KMS-11 (cell line): ENCODE measurements around the gene ALDH2.
"Not testable (repeated sequence)": the region's sequence is repeated elsewhere in the genome, so short reads cannot be mapped to it uniquely, and the experiment has no call there.

ENCODE experiments used
- H2AFZ ChIP-seq: fragments of 200-600 bp; sonication (generic); 2 replicates; pipeline ENCODE4 v1.6.1; 2016; ENCODE audit warnings: antibody characterized with exemption, mixed run types, low read depth
- H3K27ac ChIP-seq: fragments of 200-600 bp; sonication (generic); 2 replicates; pipeline ENCODE4 v1.6.1; 2016; ENCODE audit warnings: mild to moderate bottlenecking, mixed run types
- H3K27me3 ChIP-seq: fragments of 200-600 bp; sonication (generic); 2 replicates; pipeline ENCODE4 v1.6.1; 2017; ENCODE audit warnings: mild to moderate bottlenecking, low read depth, mixed run types, moderate library complexity; ENCODE audit not compliant: insufficient read depth
- H3K36me3 ChIP-seq: fragments of 200-600 bp; sonication (generic); 2 replicates; pipeline ENCODE4 v1.6.1; 2017; ENCODE audit warnings: mild to moderate bottlenecking, mixed run types; ENCODE audit not compliant: insufficient read depth
- H3K4me1 ChIP-seq: fragments of 200-600 bp; sonication (generic); 2 replicates; pipeline ENCODE4 v1.6.1; 2016; ENCODE audit warnings: mild to moderate bottlenecking, low read depth, mixed run types; ENCODE audit not compliant: poor library complexity, severe bottlenecking
- H3K4me2 ChIP-seq: fragments of 200-600 bp; sonication (generic); 2 replicates; pipeline ENCODE4 v1.7.0; 2016; ENCODE audit warnings: mild to moderate bottlenecking, mixed run types
- H3K4me3 ChIP-seq: fragments of 200-600 bp; sonication (generic); IDR thresholded peaks from 2 replicates; pipeline ENCODE4 v1.6.1; 2017; ENCODE audit warnings: low read depth, low read length, mixed read lengths; ENCODE audit not compliant: insufficient read depth
- H3K79me2 ChIP-seq: fragments of 200-600 bp; sonication (generic); 2 replicates; pipeline ENCODE4 v1.6.1; 2016; ENCODE audit warnings: low read depth, mixed run types; ENCODE audit not compliant: insufficient read depth
- H3K9ac ChIP-seq: fragments of 200-600 bp; sonication (generic); 2 replicates; pipeline ENCODE4 v1.6.1; 2016; ENCODE audit warnings: mild to moderate bottlenecking, mixed run types
- H4K20me1 ChIP-seq: fragments of 200-600 bp; sonication (generic); 2 replicates; pipeline ENCODE4 v1.6.1; 2016; ENCODE audit warnings: mild to moderate bottlenecking, mixed run types; ENCODE audit not compliant: insufficient read depth
- CTCF ChIP-seq: fragments of 200-600 bp; sonication (generic); conservative IDR thresholded peaks from 2 replicates; pipeline ENCODE4 v1.6.1; 2017; ENCODE audit warnings: low read depth, mild to moderate bottlenecking, antibody characterized with exemption, low read length, moderate library complexity, mixed read lengths

Gene ALDH2

DNA sequence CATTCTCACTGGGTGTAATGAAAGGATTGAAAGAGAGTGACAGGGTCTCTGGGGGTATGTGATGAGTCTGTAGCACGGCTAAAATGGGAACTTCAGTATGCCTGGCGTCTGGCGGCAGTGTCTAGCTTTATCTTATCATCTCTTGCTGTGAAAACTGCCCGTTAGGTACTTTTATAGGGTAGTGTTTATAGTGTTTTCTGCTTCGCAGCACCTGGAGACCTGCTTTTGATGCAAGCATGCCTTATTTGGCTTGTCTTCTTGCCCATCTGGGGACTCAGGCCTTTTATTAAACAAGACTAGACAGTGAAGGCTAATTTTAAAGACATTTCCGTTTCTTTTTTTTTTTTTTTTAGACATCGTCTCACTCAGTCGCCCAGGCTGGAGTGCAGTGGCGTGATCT is 36.3 kb upstream of the ALDH2 start:
- no peak overlapping the region for H2AFZ ChIP-seq
- H3K4me2 ChIP-seq: no peak overlapping the region
- H3K4me3 ChIP-seq: no peak overlapping the region
- no peaks in the 10 kb centered on the region for H3K36me3 ChIP-seq
- no peaks in the 10 kb centered on the region for H4K20me1 ChIP-seq
- H3K4me1 ChIP-seq: no peaks in the 10 kb centered on the region
- TF ChIP-seq CTCF: no peak
- no peak overlapping the region for H3K27ac ChIP-seq
- H3K9ac ChIP-seq: no peak overlapping the region
- no peaks in the 10 kb centered on the region for H3K27me3 ChIP-seq
- H3K79me2 ChIP-seq: no peaks in the 10 kb centered on the region

- H3K27me3 ChIP-seq: no peaks in the 10 kb centered on the region
- TF ChIP-seq CTCF: no peak
- no peak overlapping the region for H2AFZ ChIP-seq
- H4K20me1 ChIP-seq: no peaks in the 10 kb centered on the region
- no peak overlapping the region for H3K4me2 ChIP-seq
- H3K4me1 ChIP-seq: no peaks in the 10 kb centered on the region
- H3K79me2 ChIP-seq: no peaks in the 10 kb centered on the region
- H3K9ac ChIP-seq: no peak overlapping the region
- H3K27ac ChIP-seq: no peak overlapping the region
- no peaks in the 10 kb centered on the region for H3K36me3 ChIP-seq
- H3K4me3 ChIP-seq: no peak overlapping the region
Observed at GRCh38 chr12:111732786-111733185, 33.9 kb upstream of the ALDH2 start.

- Histone ChIP-seq H3K27me3 (no peaks in the 10 kb centered on the region), H3K4me2 (no peak overlapping the region), H3K27ac (no peak overlapping the region), H3K4me1 (no peaks in the 10 kb centered on the region), H3K4me3 (no peak overlapping the region), H4K20me1 (no peaks in the 10 kb centered on the region), H3K36me3 (no peaks in the 10 kb centered on the region), H2AFZ (no peak overlapping the region), H3K79me2 (no peaks in the 10 kb centered on the region), H3K9ac (no peak overlapping the region)
- TF ChIP-seq CTCF: no peak
Observed at GRCh38 chr12:111733340-111733915, 33.3 kb upstream of the ALDH2 start.

GRCh38 chr12:111739524-111739923 is 27.2 kb upstream of the ALDH2 start:
- not testable (repeated sequence) for H3K4me1 ChIP-seq, H3K36me3 ChIP-seq, H3K9ac ChIP-seq, H4K20me1 ChIP-seq, H3K4me2 ChIP-seq, H3K79me2 ChIP-seq, H3K4me3 ChIP-seq, H2AFZ ChIP-seq, H3K27ac ChIP-seq, H3K27me3 ChIP-seq

GRCh38 chr12:111741235-111741812 is 25.4 kb upstream of the ALDH2 start:
- H3K36me3 ChIP-seq: no peaks in the 10 kb centered on the region
- no peak overlapping the region for H3K9ac ChIP-seq
- H3K4me2 ChIP-seq: no peak overlapping the region
- no peak overlapping the region for H3K4me3 ChIP-seq
- H2AFZ ChIP-seq: no peak overlapping the region
- H3K4me1 ChIP-seq: no peaks in the 10 kb centered on the region
- no peaks in the 10 kb centered on the region for H3K27me3 ChIP-seq
- no peaks in the 10 kb centered on the region for H4K20me1 ChIP-seq
- no peaks in the 10 kb centered on the region for H3K79me2 ChIP-seq
- H3K27ac ChIP-seq: no peak overlapping the region
- no peak for TF ChIP-seq CTCF
